A673 (cell line): Measurements from ENCODE around the gene NCBP1.

Experiments
- EZH2 ChIP-seq: fragments of 200-600 bp; sonication (generic); IDR thresholded peaks from 2 replicates; pipeline ENCODE4 v1.6.1; 2017; ENCODE audit warnings: borderline replicate concordance, low read depth, mild to moderate bottlenecking, mixed read lengths, antibody characterized with exemption, low read length; ENCODE audit not compliant: poor library complexity, severe bottlenecking
- TF ChIP-seq, protein P1 (sequence below): fragments of 300-800, 200-600 bp; sonication (generic); conservative IDR thresholded peaks from 2 replicates; pipeline ENCODE4 v1.5.1; 2017; ENCODE audit warnings: low read depth, mild to moderate bottlenecking, antibody characterized with exemption, low read length, moderate library complexity, mixed read lengths

- TF ChIP-seq, protein P1, sequence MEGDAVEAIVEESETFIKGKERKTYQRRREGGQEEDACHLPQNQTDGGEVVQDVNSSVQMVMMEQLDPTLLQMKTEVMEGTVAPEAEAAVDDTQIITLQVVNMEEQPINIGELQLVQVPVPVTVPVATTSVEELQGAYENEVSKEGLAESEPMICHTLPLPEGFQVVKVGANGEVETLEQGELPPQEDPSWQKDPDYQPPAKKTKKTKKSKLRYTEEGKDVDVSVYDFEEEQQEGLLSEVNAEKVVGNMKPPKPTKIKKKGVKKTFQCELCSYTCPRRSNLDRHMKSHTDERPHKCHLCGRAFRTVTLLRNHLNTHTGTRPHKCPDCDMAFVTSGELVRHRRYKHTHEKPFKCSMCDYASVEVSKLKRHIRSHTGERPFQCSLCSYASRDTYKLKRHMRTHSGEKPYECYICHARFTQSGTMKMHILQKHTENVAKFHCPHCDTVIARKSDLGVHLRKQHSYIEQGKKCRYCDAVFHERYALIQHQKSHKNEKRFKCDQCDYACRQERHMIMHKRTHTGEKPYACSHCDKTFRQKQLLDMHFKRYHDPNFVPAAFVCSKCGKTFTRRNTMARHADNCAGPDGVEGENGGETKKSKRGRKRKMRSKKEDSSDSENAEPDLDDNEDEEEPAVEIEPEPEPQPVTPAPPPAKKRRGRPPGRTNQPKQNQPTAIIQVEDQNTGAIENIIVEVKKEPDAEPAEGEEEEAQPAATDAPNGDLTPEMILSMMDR, result no peak
- TF ChIP-seq EZH2, result no peak
These were observed 3.3 kb downstream of the NCBP1 start for GRCh38 chr9:97636903-97637302.
